ENCODE results near the gene HMMR.
A peak's percentile ranks its signal among the peaks of the same experiment; 100 is the strongest.
"Not testable (repeated sequence)": the region's sequence is repeated elsewhere in the genome, so short reads cannot be mapped to it uniquely, and the experiment has no call there.

HMMR gene

GRCh38 chr5:163460562-163461171 lies at the start of gene HMMR:
TSS of gene HMMR (plus strand) at chr5:163460632. CDS start at chr5:163460693, 61 bp downstream.
- Mint-ChIP-seq H3K36me3 (ENCODE audit: low read depth) (peaks cover 32% of the 10 kb centered on the region), H3K4me3 (peak within 1 kb of the TSS; percentile 93), H3K9me3 (no peaks in the 10 kb centered on the region), H3K27ac (peak within 1 kb of the TSS; percentile 100), H3K4me1 (peaks cover 41% of the 10 kb centered on the region), H3K27me3 (peaks cover 3% of the 10 kb centered on the region)
- ATAC-seq (no peak), DNase-seq (no peak)

GRCh38 chr5:163415673-163416072 lies 44.8 kb upstream of the HMMR start:
- H3K27ac Mint-ChIP-seq, H3K4me1 Mint-ChIP-seq: not testable (repeated sequence)

GRCh38 chr5:163424836-163425235 lies 35.6 kb upstream of the HMMR start:
- Mint-ChIP-seq H3K4me1 (peaks cover 9% of the 10 kb centered on the region), H3K9me3 (no peaks in the 10 kb centered on the region), H3K27me3 (peaks cover 4% of the 10 kb centered on the region), H3K4me3 (no peak overlapping the region), H3K36me3 (ENCODE audit: low read depth) (no peaks in the 10 kb centered on the region), H3K27ac (no peak overlapping the region)
- no peak for DNase-seq
- ATAC-seq, result no peak

More at GRCh38 chr5:163415673-163416072, 44.8 kb upstream of the HMMR start:
- H3K36me3 Mint-ChIP-seq (ENCODE audit: low read depth); H3K4me3 Mint-ChIP-seq; DNase-seq; H3K9me3 Mint-ChIP-seq; ATAC-seq: not testable (repeated sequence)
- H3K27me3 Mint-ChIP-seq, result peaks cover 19% of the 10 kb centered on the region

GRCh38 chr5:163426128-163426527 lies 34.3 kb upstream of the HMMR start:
- not testable (repeated sequence) for H3K9me3 Mint-ChIP-seq; H3K4me3 Mint-ChIP-seq; H3K27me3 Mint-ChIP-seq; DNase-seq; H3K36me3 Mint-ChIP-seq (ENCODE audit: low read depth); ATAC-seq; H3K4me1 Mint-ChIP-seq
- peak overlapping the region; percentile 39 for H3K27ac Mint-ChIP-seq

GRCh38 chr5:163432544-163432943 lies 27.9 kb upstream of the HMMR start:
- no peaks in the 10 kb centered on the region for H3K9me3 Mint-ChIP-seq
- DNase-seq (no peak), ATAC-seq (no peak)
- no peak overlapping the region for H3K4me3 Mint-ChIP-seq
- H3K4me1 Mint-ChIP-seq, result peaks cover 15% of the 10 kb centered on the region
- H3K27me3 Mint-ChIP-seq, result peaks cover 2% of the 10 kb centered on the region
- no peaks in the 10 kb centered on the region for H3K36me3 Mint-ChIP-seq (ENCODE audit: low read depth)
- no peak overlapping the region for H3K27ac Mint-ChIP-seq

GRCh38 chr5:163433271-163433670 lies 27.2 kb upstream of the HMMR start:
- Mint-ChIP-seq H3K27me3 (peaks cover 2% of the 10 kb centered on the region), H3K36me3 (ENCODE audit: low read depth) (no peaks in the 10 kb centered on the region), H3K4me3 (no peak overlapping the region), H3K4me1 (peaks cover 19% of the 10 kb centered on the region), H3K27ac (no peak overlapping the region), H3K9me3 (no peaks in the 10 kb centered on the region)
- ATAC-seq (no peak), DNase-seq (no peak)

- ATAC-seq (no peak), DNase-seq (no peak)
- peaks cover 2% of the 10 kb centered on the region for H3K36me3 Mint-ChIP-seq (ENCODE audit: low read depth)
- H3K27me3 Mint-ChIP-seq, result peaks cover 2% of the 10 kb centered on the region
- H3K9me3 Mint-ChIP-seq, result no peaks in the 10 kb centered on the region
- no peak overlapping the region for H3K27ac Mint-ChIP-seq
- H3K4me1 Mint-ChIP-seq, result peaks cover 29% of the 10 kb centered on the region
- H3K4me3 Mint-ChIP-seq, result no peak overlapping the region
Observed at GRCh38 chr5:163434401-163434866, 26.0 kb upstream of the HMMR start.

GRCh38 chr5:163436515-163436914 lies 23.9 kb upstream of the HMMR start:
- DNase-seq (no peak), ATAC-seq (no peak)
- Mint-ChIP-seq H3K36me3 (ENCODE audit: low read depth) (peaks cover 18% of the 10 kb centered on the region), H3K27me3 (peaks cover 2% of the 10 kb centered on the region), H3K9me3 (no peaks in the 10 kb centered on the region), H3K4me3 (peak overlapping the region; percentile 89), H3K4me1 (peaks cover 44% of the 10 kb centered on the region), H3K27ac (peak overlapping the region; percentile 86)

- peaks cover 2% of the 10 kb centered on the region for H3K27me3 Mint-ChIP-seq
- H3K4me3 Mint-ChIP-seq, result peak overlapping the region; percentile 89
- H3K4me1 Mint-ChIP-seq, result peaks cover 44% of the 10 kb centered on the region
- H3K36me3 Mint-ChIP-seq (ENCODE audit: low read depth), result peaks cover 19% of the 10 kb centered on the region
- DNase-seq (no peak), ATAC-seq (no peak)
- no peaks in the 10 kb centered on the region for H3K9me3 Mint-ChIP-seq
- H3K27ac Mint-ChIP-seq, result peak overlapping the region; percentile 86
Observed at GRCh38 chr5:163437011-163437308, 23.5 kb upstream of the HMMR start.

- H3K4me1 Mint-ChIP-seq, result peaks cover 44% of the 10 kb centered on the region
- H3K27me3 Mint-ChIP-seq, result peaks cover 2% of the 10 kb centered on the region
- ATAC-seq (peak; percentile 97), DNase-seq (peak; percentile 87)
- H3K36me3 Mint-ChIP-seq (ENCODE audit: low read depth), result peaks cover 25% of the 10 kb centered on the region
- H3K27ac Mint-ChIP-seq, result peak within 1 kb of the TSS; percentile 86
- H3K4me3 Mint-ChIP-seq, result peak within 1 kb of the TSS; percentile 89
- H3K9me3 Mint-ChIP-seq, result no peaks in the 10 kb centered on the region
Observed at GRCh38 chr5:163437309-163438182, 22.9 kb upstream of the HMMR start, which contains the start of gene CCNG1. TSS of gene CCNG1 (plus strand) at chr5:163437595. CDS start at chr5:163439257, 1,662 bp downstream.

GRCh38 chr5:163439092-163439425 lies 21.4 kb upstream of the HMMR start:
- Mint-ChIP-seq H3K36me3 (ENCODE audit: low read depth) (peaks cover 38% of the 10 kb centered on the region), H3K9me3 (no peaks in the 10 kb centered on the region), H3K4me1 (peaks cover 44% of the 10 kb centered on the region), H3K27me3 (no peaks in the 10 kb centered on the region), H3K27ac (peak overlapping the region; percentile 23), H3K4me3 (peak overlapping the region; percentile 89)
- ATAC-seq, result peak; percentile 17
- no peak for DNase-seq

GRCh38 chr5:163440954-163441353 lies 19.5 kb upstream of the HMMR start:
- Mint-ChIP-seq H3K4me3 (no peak overlapping the region), H3K9me3 (no peaks in the 10 kb centered on the region), H3K36me3 (ENCODE audit: low read depth) (peaks cover 49% of the 10 kb centered on the region), H3K27me3 (no peaks in the 10 kb centered on the region), H3K27ac (no peak overlapping the region), H3K4me1 (peaks cover 38% of the 10 kb centered on the region)
- DNase-seq (no peak), ATAC-seq (no peak)

GRCh38 chr5:163444526-163444925 lies 15.9 kb upstream of the HMMR start:
- H3K9me3 Mint-ChIP-seq, result no peaks in the 10 kb centered on the region
- H3K36me3 Mint-ChIP-seq (ENCODE audit: low read depth), result peaks cover 77% of the 10 kb centered on the region
- DNase-seq (no peak), ATAC-seq (no peak)
- H3K4me3 Mint-ChIP-seq, result no peak overlapping the region
- peaks cover 15% of the 10 kb centered on the region for H3K4me1 Mint-ChIP-seq
- H3K27me3 Mint-ChIP-seq, result no peaks in the 10 kb centered on the region
- no peak overlapping the region for H3K27ac Mint-ChIP-seq

- peaks cover 8% of the 10 kb centered on the region for H3K4me1 Mint-ChIP-seq
Observed at GRCh38 chr5:163445345-163445744, 15.1 kb upstream of the HMMR start.

GRCh38 chr5:163447191-163447590 lies 13.2 kb upstream of the HMMR start:
- no peak for ATAC-seq
- no peak overlapping the region for H3K4me3 Mint-ChIP-seq
- peaks cover 2% of the 10 kb centered on the region for H3K4me1 Mint-ChIP-seq
- DNase-seq, result no peak
- H3K27ac Mint-ChIP-seq, result no peak overlapping the region
- H3K9me3 Mint-ChIP-seq, result no peaks in the 10 kb centered on the region
- peaks cover 71% of the 10 kb centered on the region for H3K36me3 Mint-ChIP-seq (ENCODE audit: low read depth)
- no peaks in the 10 kb centered on the region for H3K27me3 Mint-ChIP-seq

More at GRCh38 chr5:163445345-163445744, 15.1 kb upstream of the HMMR start:
- Mint-ChIP-seq H3K27me3 (no peaks in the 10 kb centered on the region), H3K9me3 (no peaks in the 10 kb centered on the region), H3K4me3 (no peak overlapping the region), H3K36me3 (ENCODE audit: low read depth) (peaks cover 74% of the 10 kb centered on the region), H3K27ac (no peak overlapping the region)
- ATAC-seq, result no peak
- no peak for DNase-seq
